22Rv1 (cell line): ENCODE data around the gene GPR150.
"Not testable (repeated sequence)": the region's sequence is repeated elsewhere in the genome, so short reads cannot be mapped to it uniquely, and the experiment has no call there.

Source experiments
- ZFX ChIP-seq: fragments of 450-650 bp; IDR thresholded peaks from 2 replicates; pipeline ENCODE4 v1.6.1; 2017; ENCODE audit warnings: antibody characterized with exemption, borderline replicate concordance
- TF ChIP-seq, protein P1 (sequence below): fragments of 450-650 bp; IDR thresholded peaks from 2 replicates; pipeline ENCODE4 v1.5.1; 2017; ENCODE audit warnings: mild to moderate bottlenecking

DNA sequence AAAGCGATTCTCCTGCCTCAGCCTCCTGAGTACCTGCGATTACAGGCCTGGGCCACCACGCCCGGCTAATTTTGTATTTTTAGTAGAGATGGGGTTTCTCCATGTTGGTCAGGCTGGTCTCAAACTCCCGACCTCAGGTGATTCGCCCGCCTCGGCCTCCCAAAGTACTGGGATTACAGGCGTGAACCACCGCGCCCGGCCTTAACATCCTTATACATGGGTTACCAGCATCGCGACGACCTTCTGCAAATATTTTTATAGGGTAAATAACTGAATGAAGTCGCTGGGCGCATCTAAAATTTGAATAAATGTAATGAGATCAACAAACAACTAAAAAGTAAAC, 26.3 kb downstream of the GPR150 start:
- TF ChIP-seq, protein P1, sequence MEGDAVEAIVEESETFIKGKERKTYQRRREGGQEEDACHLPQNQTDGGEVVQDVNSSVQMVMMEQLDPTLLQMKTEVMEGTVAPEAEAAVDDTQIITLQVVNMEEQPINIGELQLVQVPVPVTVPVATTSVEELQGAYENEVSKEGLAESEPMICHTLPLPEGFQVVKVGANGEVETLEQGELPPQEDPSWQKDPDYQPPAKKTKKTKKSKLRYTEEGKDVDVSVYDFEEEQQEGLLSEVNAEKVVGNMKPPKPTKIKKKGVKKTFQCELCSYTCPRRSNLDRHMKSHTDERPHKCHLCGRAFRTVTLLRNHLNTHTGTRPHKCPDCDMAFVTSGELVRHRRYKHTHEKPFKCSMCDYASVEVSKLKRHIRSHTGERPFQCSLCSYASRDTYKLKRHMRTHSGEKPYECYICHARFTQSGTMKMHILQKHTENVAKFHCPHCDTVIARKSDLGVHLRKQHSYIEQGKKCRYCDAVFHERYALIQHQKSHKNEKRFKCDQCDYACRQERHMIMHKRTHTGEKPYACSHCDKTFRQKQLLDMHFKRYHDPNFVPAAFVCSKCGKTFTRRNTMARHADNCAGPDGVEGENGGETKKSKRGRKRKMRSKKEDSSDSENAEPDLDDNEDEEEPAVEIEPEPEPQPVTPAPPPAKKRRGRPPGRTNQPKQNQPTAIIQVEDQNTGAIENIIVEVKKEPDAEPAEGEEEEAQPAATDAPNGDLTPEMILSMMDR: not testable (repeated sequence)
- TF ChIP-seq ZFX: not testable (repeated sequence)
